GM18511 (cell line): ENCODE measurements around the gene LCN1.

Experiments used
- ATAC-seq: cut with Tn5 transposase; IDR thresholded peaks from one replicate; pipeline ENCODE4 v1.9.1; 2021; ENCODE audit warnings: mild to moderate bottlenecking, moderate library complexity; ENCODE audit not compliant: unreplicated experiment

Gene LCN1

GRCh38 chr9:135520916-135521607 is at the start of gene LCN1:
LCN1 (plus strand) TSS chr9:135521440; CDS start chr9:135521498, 58 bp downstream.
- no peak for ATAC-seq

GRCh38 chr9:135471791-135472640 is 49.2 kb upstream of the LCN1 start:
- ATAC-seq = no peak

GRCh38 chr9:135473972-135474543 is 47.2 kb upstream of the LCN1 start:
- no peak for ATAC-seq

GRCh38 chr9:135474915-135475314 is 46.3 kb upstream of the LCN1 start:
- ATAC-seq = no peak

GRCh38 chr9:135476561-135477355 is 44.5 kb upstream of the LCN1 start:
- ATAC-seq = no peak

- no peak for ATAC-seq
Observed at GRCh38 chr9:135478191-135478590, 43.0 kb upstream of the LCN1 start.

GRCh38 chr9:135478829-135479468 is 42.3 kb upstream of the LCN1 start:
- no peak for ATAC-seq

GRCh38 chr9:135479469-135480052 is 41.7 kb upstream of the LCN1 start, which contains the start of gene PPP1R26:
PPP1R26 (plus strand) TSS chr9:135479782; CDS start chr9:135484511, 4,729 bp downstream.
- ATAC-seq = no peak

GRCh38 chr9:135480071-135480939 is 40.9 kb upstream of the LCN1 start:
- no peak for ATAC-seq

- ATAC-seq = no peak
Observed at GRCh38 chr9:135480940-135481310, 40.3 kb upstream of the LCN1 start.

GRCh38 chr9:135482015-135482754 is 39.1 kb upstream of the LCN1 start:
- no peak for ATAC-seq

- ATAC-seq = no peak
Observed at GRCh38 chr9:135484460-135485277, 36.6 kb upstream of the LCN1 start.

- no peak for ATAC-seq
Observed at GRCh38 chr9:135485385-135485784, 35.9 kb upstream of the LCN1 start.

GRCh38 chr9:135485832-135486231 is 35.4 kb upstream of the LCN1 start:
- ATAC-seq = no peak

- ATAC-seq = no peak
Observed at GRCh38 chr9:135486267-135487065, 34.8 kb upstream of the LCN1 start.

- ATAC-seq = no peak
Observed at GRCh38 chr9:135487281-135488012, 33.8 kb upstream of the LCN1 start.
